GM13976 (cell line): Measurements from ENCODE around the gene SUCLG2.
"Not testable (repeated sequence)": the region's sequence is repeated elsewhere in the genome, so short reads cannot be mapped to it uniquely, and the experiment has no call there.

Experiments used
- DNase-seq: peaks from one replicate; pipeline ENCODE4 v3.0.0; 2012; ENCODE audit warnings: low spot score
- CTCF ChIP-seq: IDR thresholded peaks from 2 replicates; pipeline ENCODE4 v1.5.1; 2012; ENCODE audit warnings: borderline replicate concordance, mild to moderate bottlenecking; ENCODE audit not compliant: insufficient read depth; ENCODE audit errors: extremely low read depth, missing control alignments, control extremely low read depth
- in situ Hi-C: fragments of 300-500 bp; cut with MboI; formaldehyde crosslinking; loops from one replicate; pipeline ENCODE4 v1.12.0; 2022; ENCODE audit warnings: low sequenced_read_pairs, mixed read lengths, inconsistent platforms; ENCODE audit not compliant: unreplicated experiment

Gene SUCLG2

GRCh38 chr3:67557848-67558355, 96.5 kb downstream of the SUCLG2 start:
- DNase-seq, result no peak
- TF ChIP-seq CTCF, result no peak
- in situ Hi-C loops, result no loop called here

- no peak for DNase-seq
- TF ChIP-seq CTCF, result no peak
- in situ Hi-C loops, result no loop called here
Measured at GRCh38 chr3:67551361-67552016, 102.9 kb downstream of the SUCLG2 start.

- no peak for TF ChIP-seq CTCF
- no peak for DNase-seq
- in situ Hi-C loops, result no loop called here
Measured at GRCh38 chr3:67550541-67550940, 103.9 kb downstream of the SUCLG2 start.

- in situ Hi-C loops, DNase-seq: not testable (repeated sequence)
Measured at GRCh38 chr3:67542502-67543250, 111.7 kb downstream of the SUCLG2 start.

- TF ChIP-seq CTCF, result no peak
- in situ Hi-C loops, result no loop called here
Measured at GRCh38 chr3:67540198-67540894, 114.1 kb downstream of the SUCLG2 start.

GRCh38 chr3:67537203-67537602, 117.2 kb downstream of the SUCLG2 start:
- in situ Hi-C loops, DNase-seq: not testable (repeated sequence)

More at GRCh38 chr3:67540198-67540894, 114.1 kb downstream of the SUCLG2 start:
- DNase-seq, result no peak

- in situ Hi-C loops, result no loop called here
- DNase-seq, result no peak
- TF ChIP-seq CTCF, result no peak
Measured at GRCh38 chr3:67535006-67535405, 119.4 kb downstream of the SUCLG2 start.
